PFSK-1 (cell line): ENCODE data around the gene STK33.

Experiments used
- POLR2AphosphoS5 ChIP-seq: IDR thresholded peaks from 2 replicates; pipeline ENCODE4 v1.6.1; 2012; ENCODE audit warnings: low read depth, mild to moderate bottlenecking, control low read depth, low read length, moderate library complexity
- TAF1 ChIP-seq: IDR thresholded peaks from 2 replicates; pipeline ENCODE4 v1.6.1; 2012; ENCODE audit warnings: low read length, control low read depth, borderline replicate concordance; ENCODE audit not compliant: insufficient read depth

DNA sequence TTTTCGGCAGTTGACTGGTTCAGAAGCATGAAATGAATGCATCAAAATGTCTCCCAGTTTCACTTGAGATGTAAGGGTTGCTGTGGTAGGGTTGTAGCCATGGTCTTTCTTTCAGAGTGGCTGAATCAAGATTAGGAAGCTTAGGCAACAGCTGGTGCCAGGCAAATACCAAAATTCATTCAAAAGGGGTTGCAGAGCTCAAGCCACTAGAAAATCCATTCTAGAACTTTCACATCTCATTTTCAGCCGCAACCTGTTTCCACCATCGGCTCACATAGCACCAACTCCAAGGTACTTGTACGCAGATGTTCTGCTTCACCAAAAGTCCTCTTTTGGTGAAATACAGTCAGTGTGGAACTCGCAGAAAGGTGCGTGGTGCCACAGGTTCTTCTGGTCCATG is 40.5 kb upstream of the STK33 start:
- no peak for TF ChIP-seq TAF1
- TF ChIP-seq POLR2AphosphoS5: no peak
